Posterior cingulate gyrus (tissue), 11 donors: ENCODE results near the gene CLEC10A.
"Not testable (repeated sequence)": the region's sequence is repeated elsewhere in the genome, so short reads cannot be mapped to it uniquely, and the experiment has no call there.

ENCODE experiments used
- DNase-seq, 10 donors: peaks; one replicate each; pipeline versions ENCODE4 v3.0.0 to v3.0.0-alpha.2; 2020 to 2021; ENCODE audit warnings: mixed read lengths in 3 of 10
- intact Hi-C: fragments of 100-400 bp; cut with DNase I; formaldehyde crosslinking; loops from one replicate; pipeline ENCODE4 v1.15.1; 2023

The CLEC10A gene

DNA sequence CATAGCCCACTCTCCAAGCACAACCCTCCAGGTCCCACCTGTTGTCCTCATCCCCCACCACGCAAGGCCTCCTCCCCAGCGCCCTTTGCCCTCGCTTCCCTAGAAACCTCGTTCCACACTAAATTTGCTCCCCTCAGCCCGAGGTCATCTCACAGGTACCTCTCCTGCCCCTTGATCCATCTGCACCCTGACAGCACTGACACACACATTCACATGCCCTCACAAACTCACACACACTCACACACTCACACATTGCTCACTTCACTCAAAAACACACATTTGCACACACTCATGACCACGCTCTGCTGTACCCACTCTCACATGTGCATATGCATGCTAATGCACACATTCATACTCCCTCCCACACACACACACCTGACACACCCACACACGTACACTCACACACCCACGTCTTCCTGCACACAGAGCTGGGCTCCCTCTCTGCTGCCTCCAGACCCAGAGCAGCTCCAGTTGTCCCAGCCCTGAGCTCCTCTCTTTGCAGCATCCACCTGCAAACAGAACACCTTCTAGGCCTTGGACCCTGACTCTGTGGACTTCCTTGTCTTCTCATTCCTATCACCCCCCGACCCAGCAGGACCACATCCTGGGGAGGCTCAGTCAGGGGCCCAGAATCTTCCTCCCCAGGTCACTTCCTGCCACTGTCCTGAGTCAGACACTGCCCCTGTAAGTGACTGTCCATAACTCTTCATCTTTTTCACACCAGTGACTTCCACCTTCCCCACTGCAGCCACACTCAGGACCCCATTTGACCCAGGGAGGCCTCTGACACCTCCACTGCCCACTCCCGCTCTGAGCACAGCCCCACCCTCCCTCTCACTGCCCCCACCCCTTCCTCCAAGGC lies 29.6 kb upstream of the CLEC10A start:
- no peak for DNase-seq
- intact Hi-C loops, result no loop called here

- intact Hi-C loops, result no loop called here
- no peak for DNase-seq
Observed at GRCh38 chr17:7108981-7109380, 28.9 kb upstream of the CLEC10A start.

- intact Hi-C loops, result no loop called here
- no peak for DNase-seq
Observed at GRCh38 chr17:7108560-7108925, 28.5 kb upstream of the CLEC10A start.

- intact Hi-C loops, result no loop called here
- DNase-seq, result no peak
Observed at GRCh38 chr17:7107795-7108559, 27.9 kb upstream of the CLEC10A start.

- DNase-seq, result no peak
- intact Hi-C loops, result no loop called here
Observed at GRCh38 chr17:7107012-7107754, 27.1 kb upstream of the CLEC10A start.

DNA sequence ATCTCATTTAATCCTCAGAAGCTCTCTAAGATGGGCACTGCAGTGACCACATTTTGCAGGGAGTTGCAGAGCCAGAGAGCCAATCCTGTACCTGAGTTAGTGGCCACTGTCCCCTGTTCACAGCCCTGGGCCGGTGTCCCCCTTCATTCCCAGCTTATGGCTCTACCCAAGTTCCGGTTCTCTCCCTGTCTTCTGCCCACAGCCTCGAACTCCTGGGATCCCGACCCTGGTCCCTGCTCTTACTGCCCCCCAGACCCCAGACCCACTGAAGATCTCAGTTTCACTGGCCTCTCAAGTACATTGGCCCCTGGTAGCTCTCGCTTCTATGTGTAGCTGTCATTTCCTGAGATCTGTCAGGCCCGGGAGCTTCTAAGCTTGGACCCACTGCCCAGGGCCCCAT lies 22.4 kb upstream of the CLEC10A start:
- intact Hi-C loops, result no loop called here
- DNase-seq, result no peak

- peak in 1 of 10 donors; percentile 60 for DNase-seq
- intact Hi-C loops, result no loop called here
Observed at GRCh38 chr17:7101531-7101930, 21.5 kb upstream of the CLEC10A start.

DNA sequence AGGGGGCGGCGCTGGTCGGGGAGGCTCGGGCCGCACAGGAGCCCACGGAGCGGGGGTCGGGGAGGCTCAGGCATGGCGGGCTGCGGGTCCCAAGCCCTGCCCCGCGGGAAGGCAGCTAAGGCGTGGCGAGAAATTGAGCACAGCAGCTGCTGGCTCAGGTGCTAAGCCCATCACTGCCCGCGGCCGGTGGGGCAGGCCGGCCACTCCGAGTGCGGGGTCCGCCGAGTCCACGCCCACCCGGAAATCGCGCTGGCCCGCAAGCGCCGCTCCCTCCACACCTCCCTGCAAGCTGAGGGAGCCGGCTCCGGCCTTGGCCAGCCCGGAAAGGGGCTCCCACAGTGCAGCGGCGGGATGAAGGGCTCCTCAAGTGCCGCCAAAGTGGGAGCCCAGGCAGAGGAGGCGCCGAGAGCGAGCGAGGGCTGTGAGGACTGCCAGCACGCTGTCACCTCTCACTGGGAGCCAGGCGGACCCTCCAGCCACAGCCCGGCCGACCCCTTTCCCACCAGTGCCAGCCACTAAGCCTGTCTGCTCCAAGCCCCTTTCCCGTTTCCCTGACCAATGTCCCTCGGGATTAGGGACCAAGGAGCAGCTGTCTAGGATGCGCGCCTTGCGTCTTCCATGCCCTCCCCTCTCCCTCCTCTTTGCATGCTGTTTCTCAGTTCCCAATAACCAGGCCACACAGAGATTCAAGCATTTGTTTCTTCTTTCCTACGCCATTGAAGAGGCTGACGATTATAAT lies 20.8 kb upstream of the CLEC10A start:
- DNase-seq, result peak in 1 of 10 donors; percentile 57
- intact Hi-C loops, result not testable (repeated sequence)

GRCh38 chr17:7098802-7099459 lies 18.9 kb upstream of the CLEC10A start:
- peak in 1 of 10 donors; percentile 61 for DNase-seq
- intact Hi-C loops, result no loop called here

- intact Hi-C loops, result no loop called here
Observed at GRCh38 chr17:7097940-7098339, 17.9 kb upstream of the CLEC10A start.

DNA sequence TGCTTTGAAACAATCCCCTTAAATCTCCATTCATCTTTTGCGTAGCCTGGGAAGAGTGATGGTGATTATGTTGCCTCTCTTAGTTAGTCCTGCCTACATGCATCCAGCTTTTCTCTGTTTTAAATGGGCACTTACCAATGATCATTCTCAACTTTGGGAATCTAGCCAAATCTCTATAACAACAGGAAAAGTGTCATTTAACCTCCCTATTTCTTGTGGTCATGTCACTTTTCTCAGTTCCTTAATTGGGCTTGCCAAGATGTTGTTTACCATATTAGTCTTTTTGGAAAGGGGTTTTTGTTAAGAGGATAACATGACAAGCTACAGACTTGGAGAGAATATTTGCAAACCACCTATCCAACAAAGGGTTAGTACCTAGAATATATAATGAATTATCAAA lies 15.6 kb upstream of the CLEC10A start:
- intact Hi-C loops, result no loop called here
- DNase-seq, result no peak

More at GRCh38 chr17:7097940-7098339, 17.9 kb upstream of the CLEC10A start:
- no peak for DNase-seq

GRCh38 chr17:7094652-7095019 lies 14.6 kb upstream of the CLEC10A start:
- DNase-seq, result no peak
- intact Hi-C loops, result no loop called here

DNA sequence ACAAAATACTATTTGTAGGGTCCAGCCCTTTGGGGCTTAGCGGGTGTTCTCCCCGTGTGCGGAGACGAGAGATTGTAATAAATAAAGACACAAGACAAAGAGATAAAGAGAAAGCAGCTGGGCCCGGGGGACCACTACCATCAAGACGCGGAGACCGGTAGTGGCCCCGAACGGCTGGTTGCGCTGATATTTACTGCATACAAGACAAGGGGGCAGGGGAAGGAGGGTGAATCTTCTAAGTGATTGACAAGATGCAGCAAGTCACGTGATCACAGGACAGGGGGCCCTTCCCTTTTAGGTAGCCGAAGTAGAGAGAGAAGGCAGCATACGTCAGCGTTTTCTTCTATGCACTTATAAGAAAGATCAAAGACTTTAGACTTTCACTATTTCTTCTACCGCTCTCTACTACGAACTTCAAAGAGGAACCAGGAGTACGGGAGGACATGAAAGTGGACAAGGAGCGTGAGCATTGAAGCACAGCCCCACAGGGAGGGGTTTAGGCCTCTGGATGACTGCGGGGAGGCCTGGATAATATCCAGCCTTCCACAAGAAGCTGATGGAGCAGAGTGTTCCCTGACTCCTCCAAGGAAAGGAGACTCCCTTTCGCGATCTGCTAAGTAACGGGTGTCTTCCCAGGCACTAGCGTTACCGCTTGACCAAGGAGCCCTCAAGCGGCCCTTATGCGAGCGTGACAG lies 11.4 kb upstream of the CLEC10A start:
- intact Hi-C loops, result not testable (repeated sequence)

DNA sequence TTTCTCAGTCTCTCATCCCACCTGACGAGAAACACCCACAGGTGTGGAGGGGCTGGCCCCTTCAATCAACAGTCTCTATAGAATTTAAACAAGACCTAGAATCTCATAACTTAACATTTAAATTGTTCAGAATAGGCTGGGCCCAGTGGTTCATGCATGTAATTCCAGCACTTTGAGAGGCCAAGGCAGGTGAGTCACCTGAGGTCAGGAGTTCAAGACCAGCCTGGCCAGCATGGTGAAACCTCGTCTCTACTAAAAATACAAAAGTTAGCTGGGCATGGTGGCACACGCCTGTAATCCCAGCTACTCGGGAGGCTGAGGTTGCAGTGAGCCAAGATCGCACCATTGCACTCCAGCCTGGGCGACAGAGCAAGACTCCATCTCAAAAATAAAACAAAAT lies 9.5 kb upstream of the CLEC10A start:
- intact Hi-C loops, DNase-seq: not testable (repeated sequence)

More for the DNA sequence above, 11.4 kb upstream of the CLEC10A start:
- DNase-seq, result not testable (repeated sequence)

DNA sequence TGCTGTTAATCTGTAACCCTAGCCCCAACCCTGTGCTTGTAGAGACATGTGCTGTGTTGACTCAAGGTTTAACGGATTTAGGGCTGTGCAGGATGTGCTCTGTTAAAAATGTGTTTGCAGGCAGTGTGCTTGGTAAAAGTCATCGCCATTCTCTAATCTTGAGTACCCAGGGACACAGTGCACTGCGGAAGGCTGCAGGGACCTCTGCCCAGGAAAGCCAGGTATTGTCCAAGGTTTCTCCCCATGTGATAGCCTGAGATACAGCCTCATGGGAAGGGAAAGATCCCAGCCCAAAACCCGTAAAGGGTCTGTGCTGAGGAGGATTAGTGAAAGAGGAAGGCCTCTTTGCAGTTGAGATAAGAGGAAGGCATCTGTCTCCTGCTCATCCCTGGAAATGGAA lies 8.4 kb upstream of the CLEC10A start:
- intact Hi-C loops, result not testable (repeated sequence)

GRCh38 chr17:7084088-7084487 lies 4.0 kb upstream of the CLEC10A start:
- intact Hi-C loops, result no loop called here
- no peak for DNase-seq

More for the DNA sequence above, 8.4 kb upstream of the CLEC10A start:
- DNase-seq, result not testable (repeated sequence)

GRCh38 chr17:7083592-7083991 lies 3.5 kb upstream of the CLEC10A start:
- no peak for DNase-seq
- intact Hi-C loops, result no loop called here

GRCh38 chr17:7081341-7082062 lies 1.5 kb upstream of the CLEC10A start:
- intact Hi-C loops, result no loop called here
- DNase-seq, result no peak
